GM18858 (cell line): Measurements from ENCODE around the gene CCDC28B.

Experiments
- ATAC-seq: cut with Tn5 transposase; IDR thresholded peaks from one replicate; pipeline ENCODE4 v1.9.1; 2021; ENCODE audit not compliant: unreplicated experiment

The CCDC28B gene

DNA sequence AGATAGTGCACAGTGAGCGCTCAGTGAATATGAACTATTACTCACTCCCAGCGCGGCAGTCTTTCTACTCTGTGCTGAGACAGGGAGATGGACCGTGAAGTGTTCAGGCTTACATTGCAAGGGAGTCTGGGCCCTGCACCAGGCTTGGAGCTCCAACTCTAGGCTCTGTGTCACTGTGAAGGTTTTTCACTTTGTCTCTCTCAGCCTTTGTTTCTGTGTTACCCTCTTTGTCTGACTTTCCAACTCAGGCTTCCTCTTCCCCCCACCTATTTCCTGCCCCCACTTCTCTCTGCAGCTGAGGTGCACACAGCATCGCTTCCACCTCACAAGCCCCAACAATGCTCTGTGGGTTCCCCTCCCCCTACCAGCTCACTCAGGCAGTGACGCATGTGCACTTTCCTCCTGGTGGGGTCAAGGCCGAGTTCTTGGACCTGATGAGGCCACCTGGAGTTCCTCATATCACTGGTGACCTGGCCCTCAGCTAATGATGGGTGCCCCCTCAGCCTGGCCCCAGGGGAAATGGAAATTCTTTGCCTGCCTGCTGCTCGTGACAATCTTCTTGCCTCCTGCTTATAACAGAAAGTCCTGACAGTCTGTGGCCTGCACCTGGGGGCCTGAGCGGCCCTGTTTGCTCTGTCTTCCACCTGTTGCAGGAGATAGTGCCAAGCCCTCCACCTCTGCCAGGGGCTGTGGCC lies 49.6 kb downstream of the CCDC28B start:
- peak; percentile 41 for ATAC-seq

DNA sequence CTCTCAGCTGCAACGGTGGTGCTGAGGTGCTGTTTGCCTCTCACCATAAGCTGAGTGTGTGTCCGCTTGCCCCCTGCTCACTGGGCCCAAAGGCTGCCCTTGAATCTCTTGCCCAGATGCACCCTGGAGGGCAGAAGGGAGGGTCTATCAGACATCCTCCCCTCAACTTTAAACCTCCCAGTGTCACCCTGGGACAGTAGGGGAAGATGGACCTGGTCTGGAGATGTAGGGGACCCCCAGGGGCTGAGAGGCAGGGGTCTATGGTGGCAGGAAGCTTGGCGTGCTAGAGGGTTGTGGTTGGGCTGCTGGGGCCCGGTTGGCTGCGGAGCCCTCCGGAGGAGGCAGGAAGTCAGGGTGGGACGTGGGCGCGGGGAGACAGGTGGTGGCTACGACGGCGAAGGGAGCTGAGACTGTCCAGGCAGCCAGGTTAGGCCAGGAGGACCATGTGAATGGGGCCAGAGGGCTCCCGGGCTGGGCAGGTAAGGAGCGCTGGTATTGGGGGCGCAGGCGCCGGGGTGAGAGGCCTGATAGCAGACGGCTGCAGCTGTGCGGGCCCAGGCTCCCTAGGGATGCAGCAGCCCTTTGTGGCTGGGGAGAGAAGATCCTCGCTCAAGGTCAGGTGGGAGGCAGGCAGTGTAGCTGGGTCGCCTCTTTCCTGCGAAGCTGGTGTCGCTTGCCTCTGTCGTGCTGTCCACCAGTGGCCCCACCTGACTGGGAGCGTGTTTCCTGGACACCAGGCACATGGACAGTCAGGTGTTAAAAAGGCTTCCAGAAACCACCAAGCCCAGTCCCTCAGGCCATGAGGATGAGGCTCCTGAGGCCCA lies 50.7 kb downstream of the CCDC28B start, which contains the start of gene LCK:
TSS of gene LCK (plus strand) at position 373 of the 824 bp plus-strand sequence. CDS start 23,065 bp downstream, outside the sequence.
- no peak for ATAC-seq
